H1 (cell line): ENCODE results near the gene CAV1. TPM values are rescaled to one million over a fixed set of nuclear protein-coding genes. Genes with fewer than 3 reads are reported as not detected.

Source experiments
- CTCF ChIA-PET: fragments of 300-600 bp; sonication (Branson Sonifier 250); formaldehyde crosslinking; loops from one replicate; lab custom pipeline; 2021; ENCODE audit not compliant: partially characterized antibody; lab: Charles Lee
- POLR2A ChIA-PET: fragments of 300-600 bp; sonication (Branson Sonifier 250); formaldehyde crosslinking; loops from one replicate; lab custom pipeline; 2021; ENCODE audit warnings: inconsistent platforms; ENCODE audit not compliant: partially characterized antibody; lab: Charles Lee
- DNase-seq, 2 experiments: peaks; one replicate each; pipeline versions ENCODE4 v3.0.0 to v3.0.0-alpha.2; 2010 to 2022; ENCODE audit warnings: low spot score in 2 of 2, low read depth in 1 of 2, mixed read lengths in 1 of 2
- FAIRE-seq: peaks from 2 replicates; lab custom pipeline; 2011; peaks lifted over from hg19 to GRCh38; lab: Jason Lieb, UNC
- H2AFZ ChIP-seq: 2 replicates; pipeline ENCODE4 v1.8.1; 2012; ENCODE audit warnings: low read length, inconsistent platforms
- H2AK5ac ChIP-seq: 2 replicates; pipeline ENCODE4 v1.6.1; 2013; ENCODE audit warnings: low read depth, low read length
- H2BK120ac ChIP-seq: replicated peaks from 2 replicates; pipeline ENCODE3; 2013; ENCODE audit warnings: low read depth, low read length, inconsistent platforms
- H2BK12ac ChIP-seq: 2 replicates; pipeline ENCODE4 v1.6.1; 2013; ENCODE audit warnings: low read depth, low read length
- H2BK15ac ChIP-seq: 2 replicates; pipeline ENCODE4 v1.6.1; 2013; ENCODE audit warnings: low read length
- H2BK20ac ChIP-seq: 2 replicates; pipeline ENCODE4 v1.6.1; 2013; ENCODE audit warnings: low read length
- H2BK5ac ChIP-seq: 2 replicates; pipeline ENCODE4 v1.6.1; 2013; ENCODE audit warnings: low read depth, low read length
- H3K14ac ChIP-seq: 2 replicates; pipeline ENCODE4 v1.6.1; 2013; ENCODE audit warnings: inconsistent platforms; ENCODE audit not compliant: insufficient read length
- H3K18ac ChIP-seq: 2 replicates; pipeline ENCODE4 v1.6.1; 2013; ENCODE audit warnings: low read length; ENCODE audit errors: extremely low read depth
- H3K23ac ChIP-seq: 2 replicates; pipeline ENCODE4 v1.6.1; 2013; ENCODE audit warnings: inconsistent platforms; ENCODE audit not compliant: insufficient read length
- H3K23me2 ChIP-seq: 2 replicates; pipeline ENCODE4 v1.6.1; 2013; ENCODE audit warnings: low read depth, low read length
- H3K27ac ChIP-seq: 2 replicates; pipeline ENCODE4 v1.6.1; 2011; ENCODE audit warnings: low read depth, low read length, inconsistent platforms
- H3K27me3 ChIP-seq, 4 experiments: replicated peaks in 1 of 4; 1 replicate in 1 of 4; 2 replicates in 3 of 4; pipeline versions ENCODE4 v1.6.1 to v1.8.1; 2011 to 2013; ENCODE audit warnings: low read length in 3 of 4, mild to moderate bottlenecking in 3 of 4, inconsistent platforms in 2 of 4, mixed read lengths in 2 of 4, moderate library complexity in 1 of 4; ENCODE audit not compliant: control insufficient read depth in 3 of 4, insufficient read depth in 3 of 4; ENCODE audit errors: extremely low read depth in 1 of 4
- H3K36me3 ChIP-seq, 4 experiments: 2 replicates each; pipeline versions ENCODE4 v1.6.1 to v1.8.1; 2011 to 2013; ENCODE audit warnings: mild to moderate bottlenecking in 4 of 4, low read length in 3 of 4, moderate library complexity in 2 of 4, control low read depth in 1 of 4, inconsistent platforms in 1 of 4; ENCODE audit not compliant: insufficient read depth in 4 of 4, control insufficient read depth in 2 of 4
- H3K4ac ChIP-seq: replicated peaks from 2 replicates; pipeline ENCODE3; 2013; ENCODE audit warnings: low read length, low read depth, mixed read lengths, inconsistent platforms; ENCODE audit not compliant: insufficient read length
- H3K4me1 ChIP-seq, 4 experiments: replicated peaks in 1 of 4; 1 replicate in 1 of 4; 2 replicates in 3 of 4; pipeline versions ENCODE4 v1.6.1 to v1.8.1; 2011 to 2013; ENCODE audit warnings: low read length in 3 of 4, inconsistent platforms in 2 of 4, mixed read lengths in 1 of 4; ENCODE audit not compliant: insufficient read depth in 4 of 4, control insufficient read depth in 3 of 4
- H3K4me2 ChIP-seq, 2 experiments: 2 replicates each; pipeline versions ENCODE4 v1.6.1 to v1.8.1; 2011 to 2013; ENCODE audit warnings: low read depth in 2 of 2, low read length in 2 of 2, control low read depth in 1 of 2, inconsistent platforms in 1 of 2, mild to moderate bottlenecking in 1 of 2; ENCODE audit not compliant: insufficient read depth in 1 of 2
- H3K4me3 ChIP-seq, 4 experiments: fragments of 200-600, 300-600 bp in 1 of 4; sonication (generic), shearing (Covaris generic), sonication (Bioruptor Twin) in 1 of 4; 2 replicates each; pipeline versions ENCODE4 v1.5.1 to v1.8.1; 2011 to 2016; ENCODE audit warnings: low read length in 4 of 4, low read depth in 3 of 4, control low read depth in 2 of 4, inconsistent platforms in 2 of 4, mild to moderate bottlenecking in 2 of 4, mixed read lengths in 1 of 4, moderate library complexity in 1 of 4; ENCODE audit not compliant: insufficient read depth in 2 of 4; ENCODE audit errors: extremely low read depth in 1 of 4
- H3K56ac ChIP-seq: replicated peaks from 2 replicates; pipeline ENCODE3; 2013; ENCODE audit warnings: low read depth, mild to moderate bottlenecking, mixed read lengths, low read length, inconsistent platforms; ENCODE audit not compliant: insufficient read length
- H3K79me1 ChIP-seq: 2 replicates; pipeline ENCODE4 v1.6.1; 2013; ENCODE audit warnings: low read depth, low read length, control low read depth
- H3K79me2 ChIP-seq, 2 experiments: 2 replicates each; pipeline versions ENCODE4 v1.6.1 to v1.8.1; 2012 to 2013; ENCODE audit warnings: low read length in 2 of 2, mild to moderate bottlenecking in 2 of 2, inconsistent platforms in 1 of 2; ENCODE audit not compliant: insufficient read depth in 2 of 2, control insufficient read depth in 1 of 2
- H3K9ac ChIP-seq, 4 experiments: replicated peaks in 1 of 4; 1 replicate in 1 of 4; 2 replicates in 3 of 4; pipeline versions ENCODE4 v1.6.1 to v1.8.1; 2011 to 2013; ENCODE audit warnings: low read depth in 3 of 4, low read length in 3 of 4, control low read depth in 2 of 4, mild to moderate bottlenecking in 2 of 4, moderate library complexity in 2 of 4, inconsistent platforms in 1 of 4; ENCODE audit errors: extremely low read depth in 1 of 4
- H3K9me3 ChIP-seq, 2 experiments: 2 replicates each; pipeline versions ENCODE4 v1.6.1 to v1.8.1; 2012 to 2013; ENCODE audit warnings: mild to moderate bottlenecking in 2 of 2, moderate library complexity in 2 of 2, control low read depth in 1 of 2, inconsistent platforms in 1 of 2, low read depth in 1 of 2, low read length in 1 of 2, mixed read lengths in 1 of 2; ENCODE audit not compliant: insufficient read depth in 2 of 2
- H4K20me1 ChIP-seq, 2 experiments: replicated peaks in 1 of 2; 2 replicates each; pipeline versions ENCODE3 to v1.8.1; 2011 to 2013; ENCODE audit warnings: inconsistent platforms in 2 of 2, low read length in 2 of 2, mild to moderate bottlenecking in 1 of 2; ENCODE audit not compliant: insufficient read depth in 2 of 2, control insufficient read depth in 1 of 2
- H4K5ac ChIP-seq: 2 replicates; pipeline ENCODE4 v1.6.1; 2013; ENCODE audit warnings: low read length, low read depth, mixed read lengths, inconsistent platforms; ENCODE audit not compliant: insufficient read length
- H4K8ac ChIP-seq: 2 replicates; pipeline ENCODE4 v1.8.0; 2013; ENCODE audit warnings: mild to moderate bottlenecking, moderate library complexity, low read length, inconsistent platforms; ENCODE audit not compliant: insufficient read depth; ENCODE audit errors: extremely low read depth
- H4K91ac ChIP-seq: replicated peaks from 2 replicates; pipeline ENCODE3; 2013; ENCODE audit warnings: low read length, mixed read lengths, inconsistent platforms; ENCODE audit not compliant: insufficient read length
- CHD2 ChIP-seq: IDR thresholded peaks from 2 replicates; pipeline ENCODE4 v1.6.1; 2012; ENCODE audit warnings: low read length, improper control_type of control experiment
- GTF2F1 ChIP-seq: IDR thresholded peaks from 2 replicates; pipeline ENCODE4 v1.6.1; 2012; ENCODE audit warnings: low read depth, low read length, improper control_type of control experiment, borderline replicate concordance
- HDAC2 ChIP-seq, 2 experiments: fragments of 300-600 bp in 1 of 2; sonication (generic) in 1 of 2; IDR thresholded peaks; 2 replicates each; pipeline ENCODE4 v1.6.1; 2011 to 2012; ENCODE audit warnings: low read depth in 2 of 2, low read length in 2 of 2, mild to moderate bottlenecking in 2 of 2, moderate library complexity in 2 of 2, borderline replicate concordance in 1 of 2, inconsistent platforms in 1 of 2
- WGBS, 2 experiments: shearing (Covaris generic) in 1 of 2; methylation state at CpG; one replicate each; pipeline versions ENCODE4 v1.1.6 to v1.1.7; 2013 to 2015; ENCODE audit warnings: low lambda C conversion rate in 2 of 2, mixed read lengths in 2 of 2, inconsistent platforms in 1 of 2, low coverage in 1 of 2, missing lambda C conversion rate in 1 of 2; ENCODE audit not compliant: insufficient replicate concordance in 2 of 2, insufficient coverage in 1 of 2, insufficient read length in 1 of 2; ENCODE audit errors: extremely low coverage in 1 of 2, missing lambda C conversion rate in 1 of 2; 5-methylcytosine and 5-hydroxymethylcytosine counted together
- polyA plus RNA-seq, 7 experiments: library from polyadenylated mRNA; depleted of rRNA in 3 of 7; stranded (reverse) in 5 of 7; unstranded in 2 of 7; fragments of >200 nt in 5 of 7; fragments of 200-250 nt in 2 of 7; gene quantifications; 1 replicate in 5 of 7; 2 replicates in 1 of 7; 4 replicates in 1 of 7; pipeline versions ENCODE4 v1.2.1 to v1.2.3, GENCODE V29; 2011 to 2013; ENCODE audit warnings: missing spikeins in 2 of 7, mixed read lengths in 2 of 7
- total RNA-seq: library from RNA; stranded (reverse); fragmentation: NEBNext Ultra II Directional; extraction: Animal tissue kit (Norgen Biotek cat#: 25700); gene quantifications from 2 replicates; pipeline ENCODE4 v1.2.1, GENCODE V29; 2021

CAV1 gene
- total and polyA plus RNA-seq, 2 of the 8 experiments (the other 6 are each of a cell fraction or from before 2014, with no cell fraction given): 16.3 to 21.8 TPM

GRCh38 chr7:116607299-116607698, 82.5 kb downstream of the CAV1 start:
- Histone ChIP-seq H4K91ac (no peak overlapping the region), H3K4me2 (no peak overlapping the region), H2BK15ac (no peak overlapping the region), H2BK12ac (no peak overlapping the region), H3K18ac (no peak overlapping the region), H3K9ac (no peak overlapping the region), H2AK5ac (no peak overlapping the region), H2BK120ac (no peak overlapping the region), H3K27me3 (no peaks in the 10 kb centered on the region), H4K20me1 (no peaks in the 10 kb centered on the region), H2BK20ac (no peak overlapping the region), H3K27ac (no peak overlapping the region), H3K23ac (no peak overlapping the region), H3K9me3 (no peaks in the 10 kb centered on the region), H4K8ac (no peak overlapping the region), H3K14ac (no peak overlapping the region), H3K4me3 (no peak overlapping the region), H3K79me1 (no peaks in the 10 kb centered on the region), H3K4me1 (no peaks in the 10 kb centered on the region), H4K5ac (no peak overlapping the region), H3K56ac (no peak overlapping the region), H3K4ac (no peak overlapping the region), H2AFZ (no peak overlapping the region), H2BK5ac (no peak overlapping the region), H3K79me2 (no peaks in the 10 kb centered on the region), H3K23me2 (no peaks in the 10 kb centered on the region), H3K36me3 (no peaks in the 10 kb centered on the region)
- POLR2A ChIA-PET: no interaction called here
- whole genome bisulfite sequencing, 2 experiments: 90% methylated on average over 2 of the region's 2 CpGs; no CpG with 5 or more reads in 1 of the 2 experiments
- CTCF ChIA-PET: interaction anchor here (0.6 to 1.9 kb wide), 4 partner anchors 13 to 181 kb away, joined by 3 to 4 read pairs (median 3); no protein-coding TSS in a partner anchor
- DNase-seq (no peak), FAIRE-seq (no peak)
- TF ChIP-seq HDAC2 (IDR thresholded peaks at IDR 0.05; ENCODE audit: borderline replicate concordance in 1 of 2, low read depth in 2 of 2, low read length in 2 of 2) (no peak), CHD2 (no peak), GTF2F1 (no peak)
